K562 (cell line): Measurements from ENCODE around the gene CD320. TPM values are rescaled to one million over a fixed set of nuclear protein-coding genes. Genes with fewer than 3 reads are reported as not detected.

Source experiments
- ASH1L ChIP-seq: fragments of 450-650 bp; IDR thresholded peaks from 2 replicates; pipeline ENCODE4 v1.6.1; 2018; ENCODE audit warnings: borderline replicate concordance, mild to moderate bottlenecking, low read depth; ENCODE audit not compliant: partially characterized antibody
- BDP1 ChIP-seq: IDR thresholded peaks from 3 replicates; pipeline ENCODE4 v1.6.1; 2011; ENCODE audit not compliant: insufficient read length, insufficient read depth
- CBFA2T3 ChIP-seq: fragments of 450-650 bp; IDR thresholded peaks from 2 replicates; pipeline ENCODE4 v1.6.1; 2017
- COPS2 ChIP-seq: fragments of 450-650 bp; conservative IDR thresholded peaks from 2 replicates; pipeline ENCODE4 v1.6.1; 2016; ENCODE audit warnings: mild to moderate bottlenecking, moderate library complexity
- CTCF ChIP-seq, 3 experiments: IDR thresholded peaks in 2 of 3; conservative IDR thresholded peaks in 1 of 3; 2 replicates each; pipeline ENCODE4 v1.5.1; 2011 to 2012; ENCODE audit warnings: low read length in 3 of 3, mild to moderate bottlenecking in 3 of 3, control low read depth in 2 of 3, improper control_type of control experiment in 1 of 3, inconsistent platforms in 1 of 3, low read depth in 1 of 3, mixed read lengths in 1 of 3, moderate library complexity in 1 of 3; ENCODE audit not compliant: insufficient read depth in 2 of 3
- EWSR1 ChIP-seq: fragments of 450-650 bp; IDR thresholded peaks from 2 replicates; pipeline ENCODE4 v1.6.1; 2018; ENCODE audit warnings: borderline replicate concordance, mild to moderate bottlenecking, low read depth, moderate library complexity; ENCODE audit not compliant: partially characterized antibody
- GATAD2A ChIP-seq: fragments of 450-650 bp; IDR thresholded peaks from 2 replicates; pipeline ENCODE4 v1.6.1; 2017
- KDM4B ChIP-seq, 2 experiments: fragments of 450-650 bp in 1 of 2; sonication (generic) in 1 of 2; IDR thresholded peaks; 2 replicates each; pipeline ENCODE4 v1.6.1; 2016 to 2017; ENCODE audit warnings: borderline replicate concordance in 2 of 2, antibody characterized with exemption in 1 of 2, low read depth in 1 of 2, mild to moderate bottlenecking in 1 of 2
- KLF1 ChIP-seq: fragments of 450-650 bp; IDR thresholded peaks from 2 replicates; pipeline ENCODE4 v1.6.1; 2016; ENCODE audit warnings: missing genetic modification characterization, missing compliant biosample characterization
- LEF1 ChIP-seq: fragments of 450-650 bp; IDR thresholded peaks from 2 replicates; pipeline ENCODE4 v1.6.1; 2016; ENCODE audit warnings: mild to moderate bottlenecking
- MTF1 ChIP-seq: fragments of 250-450 bp; sonication (Bioruptor Pico); IDR thresholded peaks from 2 replicates; pipeline ENCODE4 v1.9.0; 2021; ENCODE audit warnings: moderate library complexity, mild to moderate bottlenecking, inconsistent platforms, borderline replicate concordance
- RBM14 ChIP-seq: fragments of 200-400 bp; formaldehyde crosslinking; IDR thresholded peaks from 2 replicates; pipeline ENCODE4 v1.6.1; 2018; ENCODE audit warnings: low read depth, mild to moderate bottlenecking, low read length, moderate library complexity, borderline replicate concordance; ENCODE audit not compliant: insufficient read depth
- YY1 ChIP-seq, 3 experiments: IDR thresholded peaks; 2 replicates each; pipeline ENCODE4 v1.6.1; 2011; ENCODE audit warnings: low read length in 2 of 3, mild to moderate bottlenecking in 2 of 3, moderate library complexity in 2 of 3, borderline replicate concordance in 1 of 3, control low read depth in 1 of 3, low read depth in 1 of 3; ENCODE audit not compliant: insufficient read depth in 3 of 3, insufficient replicate concordance in 2 of 3, control insufficient read depth in 1 of 3, insufficient read length in 1 of 3; ENCODE audit errors: extremely low read depth in 1 of 3
- ZNF124 ChIP-seq: sonication (generic); formaldehyde crosslinking; IDR thresholded peaks from 2 replicates; pipeline ENCODE4 v1.8.1; 2022; ENCODE audit warnings: missing genetic modification reagents
- ZNF583 ChIP-seq: fragments of 250-450 bp; sonication (Bioruptor Pico); IDR thresholded peaks from 2 replicates; pipeline ENCODE4 v1.4.0; 2020
- polyA plus RNA-seq, 8 experiments: library from polyadenylated mRNA; depleted of rRNA in 4 of 8; stranded (reverse) in 5 of 8; unstranded in 3 of 8; fragments of >200 nt; fragmentation: Nextera tagmentation in 2 of 8; fragmentation: Illumina TruSeq in 1 of 8; extraction: Ambion mirVana in 2 of 8; extraction: Trizol in 1 of 8; gene quantifications; 2 replicates each; pipeline versions ENCODE4 v1.2.1 to v1.2.3, GENCODE V29; 2011 to 2014; ENCODE audit warnings: inconsistent platforms in 1 of 8, missing spikeins in 1 of 8
- total RNA-seq, 7 experiments: library from RNA; depleted of rRNA in 6 of 7; stranded (reverse); fragments of >200 nt in 6 of 7; fragmentation: Illumina TruSeq in 2 of 7; extraction: Trizol in 2 of 7; gene quantifications; 2 replicates each; pipeline versions ENCODE4 v1.2.1 to v1.2.3, GENCODE V29; 2011 to 2021; ENCODE audit warnings: low replicate concordance in 1 of 7
- TF ChIP-seq, protein P1 (sequence below), 2 experiments: fragments of 450-650 bp; conservative IDR thresholded peaks; 2 replicates each; pipeline ENCODE4 v1.6.1; 2017; ENCODE audit warnings: mild to moderate bottlenecking in 2 of 2, moderate library complexity in 2 of 2
- TF ChIP-seq, protein P2 (sequence below): fragments of 250-450 bp; sonication (Bioruptor Pico); IDR thresholded peaks from 2 replicates; pipeline ENCODE4 v1.5.0; 2021; ENCODE audit warnings: mild to moderate bottlenecking, borderline replicate concordance

The CD320 gene
- total and polyA plus RNA-seq, 9 of the 15 experiments (the other 6 are each of a cell fraction or from before 2014, with no cell fraction given): 0.45 to 94.5 (median 34.4) TPM

- TF ChIP-seq LEF1 (peak; percentile 60; the same call in 1 of the 2 replicates), KLF1 (tag) (no peak), COPS2 (no peak), GATAD2A (no peak), ASH1L (no peak), CTCF (IDR thresholded peaks at IDR 0.05 in 2 of 3, conservative IDR thresholded peaks at IDR 0.05 in 1 of 3; ENCODE audit: insufficient read depth in 2 of 3, low read depth in 1 of 3, low read length in 3 of 3) (peak; percentile 22 to 37 (median 27); a peak in 4 of 6 replicates), RBM14 (no peak), YY1 (IDR thresholded peaks at IDR 0.05; ENCODE audit: borderline replicate concordance in 1 of 3, control insufficient read depth in 1 of 3, extremely low read depth in 1 of 3, insufficient read depth in 3 of 3, insufficient read length in 1 of 3, insufficient replicate concordance in 2 of 3, low read depth in 1 of 3, low read length in 2 of 3) (no peak), MTF1 (CRISPR knock-in tag) (no peak), EWSR1 (no peak), CBFA2T3 (peak; percentile 50), BDP1 (no peak), KDM4B (IDR thresholded peaks at IDR 0.05; ENCODE audit: borderline replicate concordance in 2 of 2, low read depth in 1 of 2) (no peak), ZNF583 (CRISPR knock-in tag) (no peak), ZNF124 (no peak)
- TF ChIP-seq, protein P1, sequence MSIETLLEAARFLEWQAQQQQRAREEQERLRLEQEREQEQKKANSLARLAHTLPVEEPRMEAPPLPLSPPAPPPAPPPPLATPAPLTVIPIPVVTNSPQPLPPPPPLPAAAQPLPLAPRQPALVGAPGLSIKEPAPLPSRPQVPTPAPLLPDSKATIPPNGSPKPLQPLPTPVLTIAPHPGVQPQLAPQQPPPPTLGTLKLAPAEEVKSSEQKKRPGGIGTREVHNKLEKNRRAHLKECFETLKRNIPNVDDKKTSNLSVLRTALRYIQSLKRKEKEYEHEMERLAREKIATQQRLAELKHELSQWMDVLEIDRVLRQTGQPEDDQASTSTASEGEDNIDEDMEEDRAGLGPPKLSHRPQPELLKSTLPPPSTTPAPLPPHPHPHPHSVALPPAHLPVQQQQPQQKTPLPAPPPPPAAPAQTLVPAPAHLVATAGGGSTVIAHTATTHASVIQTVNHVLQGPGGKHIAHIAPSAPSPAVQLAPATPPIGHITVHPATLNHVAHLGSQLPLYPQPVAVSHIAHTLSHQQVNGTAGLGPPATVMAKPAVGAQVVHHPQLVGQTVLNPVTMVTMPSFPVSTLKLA (conservative IDR thresholded peaks at IDR 0.05): peak in 1 of 2 experiments; percentile 41; a peak in 1 of 4 replicates
- TF ChIP-seq, protein P2, sequence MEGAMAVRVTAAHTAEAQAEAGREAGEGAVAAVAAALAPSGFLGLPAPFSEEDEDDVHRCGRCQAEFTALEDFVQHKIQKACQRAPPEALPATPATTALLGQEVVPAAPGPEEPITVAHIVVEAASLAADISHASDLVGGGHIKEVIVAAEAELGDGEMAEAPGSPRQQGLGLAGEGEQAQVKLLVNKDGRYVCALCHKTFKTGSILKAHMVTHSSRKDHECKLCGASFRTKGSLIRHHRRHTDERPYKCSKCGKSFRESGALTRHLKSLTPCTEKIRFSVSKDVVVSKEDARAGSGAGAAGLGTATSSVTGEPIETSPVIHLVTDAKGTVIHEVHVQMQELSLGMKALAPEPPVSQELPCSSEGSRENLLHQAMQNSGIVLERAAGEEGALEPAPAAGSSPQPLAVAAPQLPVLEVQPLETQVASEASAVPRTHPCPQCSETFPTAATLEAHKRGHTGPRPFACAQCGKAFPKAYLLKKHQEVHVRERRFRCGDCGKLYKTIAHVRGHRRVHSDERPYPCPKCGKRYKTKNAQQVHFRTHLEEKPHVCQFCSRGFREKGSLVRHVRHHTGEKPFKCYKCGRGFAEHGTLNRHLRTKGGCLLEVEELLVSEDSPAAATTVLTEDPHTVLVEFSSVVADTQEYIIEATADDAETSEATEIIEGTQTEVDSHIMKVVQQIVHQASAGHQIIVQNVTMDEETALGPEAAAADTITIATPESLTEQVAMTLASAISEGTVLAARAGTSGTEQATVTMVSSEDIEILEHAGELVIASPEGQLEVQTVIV (CRISPR knock-in tag): no peak
These were observed 47.7 kb upstream of the CD320 start (continued) for GRCh38 chr19:8355631-8356402.
